Neutrophil (primary cell): ENCODE results near the gene CCR2.
"Not testable (repeated sequence)": the region's sequence is repeated elsewhere in the genome, so short reads cannot be mapped to it uniquely, and the experiment has no call there.

Source experiments
- H3K27ac ChIP-seq: fragments of 200-600 bp; sonication (generic); 2 replicates; pipeline ENCODE4 v1.5.1; 2016; ENCODE audit warnings: mild to moderate bottlenecking, moderate library complexity
- H3K27me3 ChIP-seq: fragments of 200-600 bp; sonication (generic); 2 replicates; pipeline ENCODE4 v1.6.0; 2016; ENCODE audit warnings: mild to moderate bottlenecking
- H3K36me3 ChIP-seq: fragments of 200-600 bp; sonication (generic); 2 replicates; pipeline ENCODE4 v1.5.1; 2017
- H3K4me1 ChIP-seq, 2 experiments: fragments of 200-600 bp in 1 of 2; sonication (generic) in 1 of 2; 1 replicate in 1 of 2; 2 replicates in 1 of 2; pipeline versions ENCODE4 v1.5.1 to v1.6.1; 2013 to 2016; ENCODE audit warnings: low read depth in 1 of 2, low read length in 1 of 2, mild to moderate bottlenecking in 1 of 2, moderate library complexity in 1 of 2; ENCODE audit not compliant: control insufficient read depth in 1 of 2, insufficient read depth in 1 of 2
- H3K4me3 ChIP-seq, 2 experiments: fragments of 200-600 bp in 1 of 2; sonication (generic) in 1 of 2; 1 replicate in 1 of 2; 2 replicates in 1 of 2; pipeline ENCODE4 v1.5.1; 2013 to 2016; ENCODE audit warnings: low read depth in 1 of 2, low read length in 1 of 2, mild to moderate bottlenecking in 1 of 2, moderate library complexity in 1 of 2
- H3K9me3 ChIP-seq: fragments of 200-600 bp; sonication (generic); 2 replicates; pipeline ENCODE4 v1.5.1; 2016
- CTCF ChIP-seq: fragments of 200-600 bp; sonication (generic); IDR thresholded peaks from 2 replicates; pipeline ENCODE4 v1.5.1; 2016; ENCODE audit warnings: antibody characterized with exemption

CCR2 gene

DNA sequence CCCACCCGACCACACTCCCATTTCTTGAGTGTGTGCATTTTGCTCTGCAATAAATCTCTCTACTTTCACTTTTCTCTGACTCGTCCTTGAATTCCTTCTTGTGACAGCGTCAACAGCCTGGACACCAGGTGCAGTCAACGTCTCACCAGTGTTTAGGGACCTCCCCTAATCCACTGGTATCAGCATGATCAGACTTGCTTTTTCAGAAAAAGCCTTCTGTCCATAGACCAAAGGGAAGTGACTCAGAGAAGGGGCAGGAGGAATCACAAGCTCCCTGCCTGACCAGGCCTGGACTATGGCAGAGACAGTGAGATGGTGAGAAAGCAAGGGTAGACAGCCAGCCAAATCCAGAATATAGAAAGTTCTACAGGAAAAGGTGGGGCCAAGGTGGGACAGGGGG is 32.3 kb downstream of the CCR2 start:
- Histone ChIP-seq H3K4me3 (no peak overlapping the region), H3K27ac (no peak overlapping the region), H3K9me3 (no peaks in the 10 kb centered on the region), H3K4me1 (no peaks in the 10 kb centered on the region), H3K27me3 (no peaks in the 10 kb centered on the region), H3K36me3 (no peaks in the 10 kb centered on the region)
- no peak for TF ChIP-seq CTCF

- not testable (repeated sequence) for H3K36me3 ChIP-seq, H3K9me3 ChIP-seq, H3K27me3 ChIP-seq, H3K27ac ChIP-seq, H3K4me3 ChIP-seq
- H3K4me1 ChIP-seq = peaks cover 10 to 12% of the 10 kb centered on the region in 2 experiments
These were observed 34.9 kb downstream of the CCR2 start for GRCh38 chr3:46388847-46389246.

GRCh38 chr3:46389306-46389705 is 35.4 kb downstream of the CCR2 start:
- no peak for TF ChIP-seq CTCF
- Histone ChIP-seq H3K4me3 (no peak overlapping the region), H3K36me3 (no peaks in the 10 kb centered on the region), H3K4me1 (peaks cover 14 to 16% of the 10 kb centered on the region in 2 experiments), H3K9me3 (no peaks in the 10 kb centered on the region), H3K27me3 (no peaks in the 10 kb centered on the region), H3K27ac (no peak overlapping the region)

DNA sequence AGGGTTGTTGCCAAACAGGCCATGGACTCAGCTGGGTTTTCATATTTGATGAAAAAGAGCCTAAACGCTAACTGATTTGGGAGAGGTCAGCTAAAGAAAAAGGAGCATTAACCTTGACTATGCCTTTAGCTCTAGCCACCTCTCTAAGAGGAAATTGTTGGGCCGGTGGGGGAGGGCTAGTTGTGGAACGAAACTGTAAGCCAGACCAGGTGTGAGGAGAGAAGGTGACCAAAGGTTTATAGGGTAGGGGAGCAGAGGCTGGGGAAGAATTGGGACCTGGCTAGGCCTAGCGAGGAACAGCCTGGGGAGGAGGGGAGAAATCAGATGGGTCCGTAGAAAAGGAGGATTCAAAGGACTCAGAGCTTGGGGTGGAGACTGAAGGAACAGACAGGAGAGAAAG is 37.6 kb downstream of the CCR2 start:
- not testable (repeated sequence) for H3K4me3 ChIP-seq, H3K36me3 ChIP-seq, H3K27me3 ChIP-seq, H3K9me3 ChIP-seq, H3K27ac ChIP-seq
- H3K4me1 ChIP-seq = peaks cover 36% of the 10 kb centered on the region in 2 experiments

- no peaks in the 10 kb centered on the region for H3K27me3 ChIP-seq
- no peak overlapping the region for H3K27ac ChIP-seq
- peaks cover 42% of the 10 kb centered on the region in 2 experiments for H3K4me1 ChIP-seq
These were observed 39.1 kb downstream of the CCR2 start for GRCh38 chr3:46393011-46393410.

GRCh38 chr3:46393554-46394434 is 39.9 kb downstream of the CCR2 start:
- Histone ChIP-seq H3K27ac (peak overlapping the region; percentile 79), H3K9me3 (no peaks in the 10 kb centered on the region), H3K36me3 (no peaks in the 10 kb centered on the region), H3K4me1 (peaks cover 42% of the 10 kb centered on the region in 2 experiments), H3K27me3 (no peaks in the 10 kb centered on the region), H3K4me3 (no peak overlapping the region)
- TF ChIP-seq CTCF = no peak

More at GRCh38 chr3:46393011-46393410, 39.1 kb downstream of the CCR2 start:
- Histone ChIP-seq H3K9me3 (no peaks in the 10 kb centered on the region), H3K36me3 (no peaks in the 10 kb centered on the region), H3K4me3 (no peak overlapping the region)
- TF ChIP-seq CTCF = no peak
